ENCODE results near the gene MOB2. TPM values are rescaled to one million over a fixed set of nuclear protein-coding genes. Genes with fewer than 3 reads are reported as not detected.

Gene MOB2
- total RNA-seq, 2 donors from 2014 or later, result 47.5 to 57.2 TPM

DNA sequence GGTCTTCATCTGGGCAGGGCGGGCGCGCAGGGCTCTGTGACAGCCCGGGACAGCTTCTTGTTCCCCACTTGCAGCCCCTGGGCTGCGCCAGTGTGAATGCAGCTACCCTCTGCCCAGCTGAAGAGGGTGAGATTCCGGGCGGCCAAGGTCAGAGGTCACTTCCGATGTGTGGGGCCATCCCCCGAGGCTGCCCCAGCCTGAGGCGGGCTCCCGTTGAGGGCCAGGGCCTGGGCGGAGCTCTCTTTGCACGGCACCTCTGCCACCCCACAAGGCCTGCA lies 23.9 kb downstream of the MOB2 start:
- intact Hi-C loops (cut with DNase I), result no loop called here
- no peak for DNase-seq (ENCODE audit: low spot score)

DNA sequence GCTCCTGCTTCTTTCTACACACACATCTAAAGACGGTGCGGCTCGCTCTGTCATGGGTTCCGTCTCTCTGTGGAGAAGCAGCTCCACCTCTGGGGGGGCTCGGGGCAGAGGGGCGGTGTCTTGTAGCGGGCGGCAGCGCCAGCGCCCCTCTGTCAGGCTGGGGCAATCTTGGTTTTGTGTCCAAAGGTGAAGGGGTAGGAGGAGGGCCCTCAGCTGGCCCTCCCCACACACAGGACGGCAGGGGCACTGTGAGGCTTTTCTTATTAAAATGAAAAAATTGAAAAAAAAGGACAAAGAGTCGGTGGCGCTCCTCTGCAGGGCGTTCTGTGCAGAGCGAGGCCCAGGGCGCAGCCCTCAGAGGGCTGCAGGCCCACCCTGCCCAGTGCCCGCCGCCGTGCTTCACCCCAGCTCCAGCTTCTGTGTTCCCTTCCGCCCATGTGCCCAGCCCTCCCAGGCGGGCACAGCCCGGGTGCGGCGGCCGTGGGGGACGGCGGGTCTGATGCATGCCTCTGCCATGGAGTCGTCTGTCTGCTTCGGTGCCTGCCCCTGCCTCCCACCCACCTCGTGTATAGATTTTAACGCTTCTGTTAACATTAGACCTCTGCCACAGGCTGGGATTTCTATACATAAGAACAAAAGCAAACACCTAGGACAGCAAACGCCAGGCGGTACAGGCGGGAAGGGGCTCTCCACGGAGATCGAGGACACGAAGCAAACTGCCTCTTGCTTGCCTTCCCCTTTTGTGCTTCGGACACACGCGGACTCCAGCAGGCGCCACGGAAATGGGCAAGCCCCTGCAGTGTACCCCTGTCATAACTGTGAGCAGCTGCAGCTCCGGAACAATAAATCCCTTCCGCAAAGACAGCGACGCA lies 24.5 kb downstream of the MOB2 start:
- intact Hi-C loops (cut with DNase I), result no loop called here
- no peak for DNase-seq (ENCODE audit: low spot score)

DNA sequence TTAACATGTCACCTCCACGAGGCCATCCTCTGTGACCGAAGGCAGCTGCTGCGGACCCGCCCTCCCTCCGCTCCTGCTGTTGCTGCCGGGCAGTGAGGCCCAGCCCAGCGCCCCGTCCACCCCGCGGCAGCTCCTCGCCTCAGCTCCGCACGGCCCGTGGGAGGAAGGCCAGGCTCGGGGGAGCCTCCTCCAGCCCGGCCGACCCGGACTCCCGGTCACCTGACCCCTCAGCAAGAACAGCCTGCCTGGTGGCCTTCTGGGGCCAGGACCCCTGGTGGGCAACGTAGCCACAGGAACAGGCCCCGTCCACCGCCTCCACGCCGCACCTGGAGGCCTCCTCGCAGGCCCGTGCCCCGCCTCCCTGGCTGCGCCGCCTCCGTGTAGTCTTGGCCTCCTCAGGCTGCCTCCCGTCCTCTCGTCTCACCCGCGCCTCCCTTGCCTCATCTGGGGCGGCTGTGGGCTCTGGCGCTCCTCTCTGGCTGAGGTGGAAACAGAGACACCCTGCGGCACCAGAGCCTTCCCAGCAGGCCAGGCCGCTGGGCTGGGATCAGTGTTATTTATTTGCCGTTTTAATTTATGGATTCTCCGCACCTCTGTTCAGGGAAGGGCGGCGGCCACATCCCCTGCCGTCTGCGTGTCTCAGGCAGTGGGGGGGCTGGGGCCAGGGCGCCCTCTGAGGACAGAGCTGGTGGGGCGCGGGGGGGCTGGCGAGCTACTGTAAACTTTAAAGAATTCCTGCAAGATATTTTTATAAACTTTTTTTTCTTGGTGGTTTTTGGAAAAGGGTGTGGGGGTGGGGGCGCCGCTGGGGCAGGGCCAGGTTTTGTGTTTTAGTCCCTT lies 25.4 kb downstream of the MOB2 start:
- intact Hi-C loops (cut with DNase I), result no loop called here
- DNase-seq (ENCODE audit: low spot score), result no peak

DNA sequence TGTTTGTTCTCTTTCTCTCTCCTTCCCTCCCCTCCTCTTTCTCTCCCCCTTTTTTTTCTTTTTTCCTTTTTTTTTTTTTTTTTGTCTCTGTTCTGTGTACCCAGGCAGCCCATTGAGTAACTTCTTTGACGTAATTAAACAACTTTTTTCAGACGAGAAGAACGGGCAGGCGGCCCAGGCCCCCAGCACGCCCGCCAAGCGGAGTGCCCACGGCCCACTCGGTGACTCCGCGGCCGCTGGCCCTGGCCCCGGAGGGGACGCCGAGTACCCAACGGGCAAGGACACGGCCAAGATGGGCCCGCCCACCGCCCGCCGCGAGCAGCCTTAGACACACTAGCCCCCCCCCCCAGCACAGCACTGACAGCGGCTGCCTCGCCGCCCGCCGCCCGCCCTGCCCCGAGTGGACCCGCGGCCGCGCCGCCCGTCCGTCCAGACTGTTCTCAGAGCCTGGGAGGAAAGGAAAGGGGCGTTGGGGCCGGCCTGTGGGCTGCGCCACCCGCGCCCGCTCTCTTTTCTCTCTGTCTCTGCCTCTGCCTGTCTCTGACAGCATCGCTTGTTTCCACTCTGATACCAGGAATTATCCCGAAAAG lies 26.1 kb downstream of the MOB2 start:
- no peak for DNase-seq (ENCODE audit: low spot score)
- intact Hi-C loops (cut with DNase I), result no loop called here

DNA sequence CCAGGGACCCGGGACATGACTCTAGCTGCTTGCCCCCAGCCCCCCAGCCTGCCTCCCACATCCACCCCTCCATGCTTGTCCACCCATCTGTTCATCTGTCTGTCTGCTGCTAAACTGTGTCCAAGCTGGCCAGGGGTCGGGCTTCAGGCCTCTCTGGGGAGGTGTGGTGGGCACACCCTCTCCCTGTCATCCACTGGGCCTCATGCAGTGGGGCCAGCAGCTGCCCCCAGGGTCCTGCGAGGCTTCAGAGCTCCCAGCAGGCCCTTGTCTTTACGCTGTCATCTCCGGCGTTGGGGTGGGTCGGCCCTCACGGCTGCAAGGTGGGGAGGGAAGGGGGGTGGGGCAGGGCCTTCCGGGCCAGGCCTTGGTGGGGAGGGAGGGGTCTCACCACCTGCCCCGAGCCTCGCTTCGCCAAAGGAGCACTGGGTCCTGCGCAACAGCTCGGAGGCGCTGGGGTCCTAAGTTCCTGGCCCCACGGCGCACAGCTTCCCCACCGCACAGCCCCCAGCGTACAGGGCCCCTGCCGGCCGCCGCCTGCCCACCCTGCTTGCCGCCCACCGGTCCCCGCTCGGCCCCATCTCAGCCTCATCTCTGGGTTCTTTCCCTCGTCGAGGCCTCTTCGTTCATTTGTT lies 26.7 kb downstream of the MOB2 start:
- DNase-seq (ENCODE audit: low spot score), result no peak
- intact Hi-C loops (cut with DNase I), result no loop called here

DNA sequence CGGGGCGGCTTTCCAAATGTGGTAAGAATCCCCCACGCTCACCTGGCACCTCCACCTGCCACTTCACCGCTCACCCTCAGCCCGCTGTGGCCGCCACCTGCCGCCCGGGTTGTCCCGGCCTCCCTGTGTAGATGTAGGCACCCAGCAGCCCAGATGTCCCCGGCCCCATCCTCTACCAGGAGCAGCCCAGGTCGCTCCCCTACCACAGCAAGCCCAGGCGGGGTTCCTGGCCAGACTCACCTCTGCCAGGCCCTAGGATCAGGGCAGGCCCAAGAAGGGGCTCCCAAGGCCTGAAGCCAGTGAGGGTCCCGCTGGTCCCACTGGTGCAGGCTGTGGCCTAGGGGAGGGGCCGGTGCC lies 27.4 kb downstream of the MOB2 start:
- intact Hi-C loops (cut with DNase I), result no loop called here
- no peak for DNase-seq (ENCODE audit: low spot score)

DNA sequence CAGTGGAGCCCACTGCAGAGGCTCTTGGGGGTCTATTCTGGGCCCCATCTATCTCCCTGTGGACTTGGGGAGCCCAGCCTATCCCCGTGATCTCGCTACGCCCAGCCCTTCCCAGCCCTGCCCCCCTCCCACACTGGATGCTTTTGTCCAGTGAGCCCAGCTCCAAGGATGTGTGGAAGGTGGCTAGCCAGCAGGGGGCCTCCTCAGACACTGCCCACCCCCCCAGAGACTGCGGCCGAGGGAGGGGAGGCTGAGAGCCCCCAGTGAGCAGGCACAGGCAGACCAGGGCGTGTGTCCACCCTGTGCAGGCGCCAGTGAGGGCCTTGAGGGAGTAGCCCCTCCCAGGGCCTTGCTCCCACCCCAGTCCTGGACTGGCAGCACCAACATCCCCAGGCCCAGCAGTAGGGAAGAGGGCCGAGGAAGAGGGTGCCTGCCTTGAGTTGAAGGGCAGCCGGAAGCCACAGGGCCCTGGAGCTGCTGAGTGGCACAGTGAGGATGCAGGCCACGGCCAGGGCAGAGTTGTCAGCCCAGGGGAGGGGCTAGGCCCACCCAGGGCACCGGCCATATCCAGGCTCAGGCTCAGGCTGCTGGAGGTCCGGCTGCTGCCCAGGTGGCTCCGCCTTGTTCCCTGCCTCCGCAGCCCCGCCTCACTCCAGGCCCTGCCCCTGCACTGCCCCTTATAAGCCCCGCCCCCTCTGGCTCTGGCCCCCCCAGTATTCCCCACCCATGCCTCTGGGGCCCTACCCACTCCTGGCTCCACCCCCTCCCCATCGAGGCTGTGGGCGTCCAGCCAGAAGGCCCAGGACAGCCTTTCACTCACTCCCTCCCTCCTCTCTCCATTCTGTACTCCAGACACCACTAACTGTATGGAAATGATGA lies 28.0 kb downstream of the MOB2 start:
- no peak for DNase-seq (ENCODE audit: low spot score)
- intact Hi-C loops (cut with DNase I), result no loop called here

DNA sequence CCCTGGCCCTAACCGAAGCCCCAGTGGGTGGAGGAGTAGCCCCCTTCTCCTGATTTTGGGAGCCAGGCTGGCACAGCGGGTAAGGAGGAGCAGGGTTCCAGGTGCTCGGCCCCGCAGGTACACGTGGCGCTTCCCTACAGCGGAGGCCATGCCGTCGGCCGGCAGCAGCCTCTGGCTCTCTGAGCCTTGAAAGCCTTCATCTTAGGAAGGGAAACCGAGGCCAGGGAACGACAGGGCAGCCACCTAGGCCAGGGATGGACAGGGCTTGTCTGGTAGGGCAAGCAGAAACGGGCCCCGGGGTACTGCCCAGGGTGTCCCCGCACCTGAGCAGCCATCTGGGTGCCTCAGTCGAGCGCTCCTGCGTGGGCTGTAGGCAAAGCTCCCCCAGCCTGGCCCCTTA lies 28.7 kb downstream of the MOB2 start:
- intact Hi-C loops (cut with DNase I), result no loop called here
- DNase-seq (ENCODE audit: low spot score), result no peak

DNA sequence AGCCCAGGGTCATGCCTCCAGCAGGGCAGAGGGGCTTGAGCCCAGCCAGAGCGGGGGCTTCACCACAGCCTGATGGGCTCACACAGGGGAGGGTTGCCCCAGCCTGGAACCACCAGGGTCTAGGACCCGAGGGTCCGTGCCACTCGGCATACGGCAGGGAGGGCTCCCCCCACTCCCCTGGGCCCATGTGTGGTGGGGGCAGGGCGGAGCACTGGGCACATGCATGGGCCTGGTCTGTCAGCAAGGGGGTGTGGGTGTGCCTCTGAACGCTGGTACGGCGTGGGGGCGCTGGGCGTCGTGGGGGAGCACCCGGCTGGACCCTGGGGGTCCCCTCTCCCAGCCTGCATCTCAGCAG lies 29.3 kb downstream of the MOB2 start:
- intact Hi-C loops (cut with DNase I), result no loop called here
- no peak for DNase-seq (ENCODE audit: low spot score)

DNA sequence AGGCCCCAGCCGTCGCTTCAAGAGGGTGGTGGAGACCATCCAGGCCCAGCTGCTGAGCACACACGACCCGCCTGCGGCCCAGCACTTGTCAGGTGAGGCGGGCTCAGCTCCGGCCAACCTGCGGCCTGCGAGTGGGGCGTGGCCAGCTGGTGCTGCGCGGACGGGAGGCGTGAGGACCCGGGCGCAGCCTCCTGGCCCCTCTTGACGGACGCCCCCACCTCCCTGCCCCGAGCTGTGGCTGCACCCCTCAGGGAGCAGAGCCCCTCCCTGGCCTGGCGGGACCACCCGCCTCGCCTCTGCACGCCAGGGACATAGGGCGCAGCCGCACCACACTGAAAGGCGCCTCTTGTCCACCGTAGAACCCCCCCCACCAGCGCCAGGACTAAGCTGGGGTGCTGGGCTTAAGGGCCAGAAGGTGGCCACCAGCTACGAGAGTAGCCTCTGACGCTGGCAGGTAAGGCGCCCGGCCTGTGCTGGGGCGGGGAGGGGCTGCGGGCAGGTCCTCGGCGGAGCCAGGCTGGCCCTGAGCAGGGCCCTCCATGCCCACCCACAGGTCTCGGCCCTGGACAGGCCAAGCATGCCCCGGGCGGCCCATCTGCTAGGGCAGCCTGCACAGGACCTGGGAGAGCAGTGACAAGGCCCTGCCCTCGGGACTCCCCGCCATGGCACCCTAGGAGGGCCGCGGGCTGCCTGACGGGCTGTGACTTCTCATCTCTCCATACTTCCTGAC lies 29.8 kb downstream of the MOB2 start:
- intact Hi-C loops (cut with DNase I), result no loop called here
- no peak for DNase-seq (ENCODE audit: low spot score)

DNA sequence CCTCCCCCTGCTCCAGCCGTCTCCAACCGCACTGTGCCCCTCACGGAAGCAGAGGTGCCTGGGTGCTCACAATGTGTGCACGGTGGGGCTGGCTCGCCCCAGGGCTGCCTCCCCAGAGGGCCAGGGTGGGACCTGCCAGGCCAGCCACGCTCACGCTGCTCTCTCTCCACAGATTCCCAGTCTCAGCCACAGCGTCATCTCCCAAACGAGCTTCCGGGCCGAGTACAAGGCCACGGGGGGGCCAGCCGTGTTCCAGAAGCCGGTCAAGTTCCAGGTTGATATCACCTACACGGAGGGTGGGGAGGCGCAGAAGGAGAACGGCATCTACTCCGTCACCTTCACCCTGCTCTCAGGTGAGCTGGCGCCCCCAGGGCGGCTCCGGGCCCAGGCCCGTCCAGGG lies 30.4 kb downstream of the MOB2 start:
- intact Hi-C loops (cut with DNase I), result no loop called here
- no peak for DNase-seq (ENCODE audit: low spot score)

DNA sequence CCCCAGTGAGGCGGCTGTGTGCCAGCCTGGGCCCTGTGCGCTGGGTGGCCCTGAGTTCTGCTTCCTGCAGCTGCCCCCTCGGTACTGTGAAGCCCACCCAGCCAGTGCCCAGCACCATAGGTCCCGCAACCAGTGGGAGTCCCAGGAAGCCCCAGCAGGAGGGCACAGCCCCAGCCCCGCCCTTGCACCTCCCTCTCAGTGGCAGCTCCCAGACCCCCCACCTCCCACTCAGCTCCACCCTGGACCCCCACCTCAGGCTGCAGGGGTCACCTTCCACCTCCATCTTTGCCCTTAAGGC lies 30.9 kb downstream of the MOB2 start:
- intact Hi-C loops (cut with DNase I), result no loop called here
- DNase-seq (ENCODE audit: low spot score), result no peak

DNA sequence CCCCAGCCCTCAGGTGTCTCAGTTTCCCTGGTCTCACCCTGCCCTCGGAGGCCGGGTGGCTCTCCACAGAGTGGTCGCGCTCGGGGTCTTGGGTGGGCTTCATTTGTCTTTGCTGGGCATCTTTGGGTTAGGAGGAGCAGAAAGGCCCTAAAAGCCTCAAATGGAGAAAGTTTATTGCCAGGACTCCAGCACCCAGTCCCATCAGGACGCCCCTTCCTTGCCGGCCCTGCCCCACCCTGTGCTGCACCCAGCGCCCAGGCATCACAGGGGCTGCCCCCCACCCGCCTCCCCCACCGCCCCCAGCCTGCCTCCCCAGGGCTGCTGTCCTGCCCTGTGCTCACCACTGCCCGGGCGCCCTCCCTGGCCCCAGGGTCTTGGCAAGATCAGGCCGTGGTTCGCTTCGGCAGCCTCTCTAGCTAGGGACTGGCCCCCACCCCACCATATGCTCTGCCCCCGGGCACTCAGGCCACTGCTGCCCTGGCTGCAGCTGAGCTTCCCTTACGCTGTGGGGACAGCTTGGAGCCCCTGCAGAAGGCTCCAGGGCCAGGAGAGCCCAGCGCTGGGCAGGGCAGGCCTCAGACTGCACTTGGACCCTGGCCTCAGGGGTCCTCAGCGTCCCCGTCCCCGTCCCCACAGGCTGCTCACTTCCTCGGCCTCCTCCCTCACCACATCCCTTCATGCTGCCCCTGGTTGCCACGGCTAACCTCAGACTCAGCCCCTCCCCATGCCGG lies 31.4 kb downstream of the MOB2 start:
- intact Hi-C loops (cut with DNase I), result no loop called here
- no peak for DNase-seq (ENCODE audit: low spot score)

DNA sequence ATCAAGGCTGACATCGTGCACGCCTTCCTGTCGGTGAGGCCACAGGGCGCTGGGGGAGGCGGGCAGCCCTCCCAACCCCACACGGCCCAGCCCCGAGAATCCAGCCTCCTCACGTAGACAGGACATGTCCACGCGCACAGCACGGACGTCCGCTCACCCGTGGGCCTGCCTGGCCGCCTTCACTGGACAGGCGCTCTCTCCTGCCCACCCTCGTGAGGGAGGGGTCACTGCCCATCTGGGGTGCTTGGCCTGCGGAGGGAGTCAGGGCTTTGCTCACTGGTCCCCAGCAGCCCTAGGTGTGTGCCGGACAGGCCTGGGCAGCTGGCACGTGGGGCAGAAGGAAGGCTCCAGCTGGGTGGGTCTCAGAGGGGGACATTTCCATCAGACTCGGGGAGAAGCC lies 32.0 kb downstream of the MOB2 start:
- no peak for DNase-seq (ENCODE audit: low spot score)
- intact Hi-C loops (cut with DNase I), result loop anchor here in 1 of 2 donors (5.0 kb wide), 1 partner anchor 63 kb away; no protein-coding TSS in a partner anchor

DNA sequence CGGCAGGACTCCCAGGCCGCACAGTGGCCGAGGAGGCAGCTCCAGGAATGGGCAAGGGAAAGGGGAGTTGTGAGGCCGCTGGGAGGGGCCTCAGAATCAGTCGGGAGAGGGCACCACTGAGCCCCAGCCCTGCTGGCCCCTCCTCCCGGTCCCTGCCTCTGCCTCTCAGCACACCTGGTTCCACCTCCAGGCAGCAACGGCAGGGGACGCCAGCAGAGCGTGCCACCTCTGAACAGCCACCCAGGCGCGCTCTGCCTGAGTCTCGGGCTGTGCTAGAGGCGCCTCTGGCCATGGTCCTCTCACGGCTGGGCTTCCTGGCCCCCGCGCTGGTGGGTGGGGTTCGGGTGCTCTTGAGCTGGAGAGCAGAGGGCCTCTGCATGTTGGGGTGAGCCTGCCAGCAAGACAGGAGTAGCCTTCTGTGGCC lies 33.0 kb downstream of the MOB2 start:
- intact Hi-C loops (cut with DNase I), result loop anchor here in 1 of 2 donors (5.0 kb wide), 1 partner anchor 64 kb away; no protein-coding TSS in a partner anchor
- DNase-seq (ENCODE audit: low spot score), result no peak

DNA sequence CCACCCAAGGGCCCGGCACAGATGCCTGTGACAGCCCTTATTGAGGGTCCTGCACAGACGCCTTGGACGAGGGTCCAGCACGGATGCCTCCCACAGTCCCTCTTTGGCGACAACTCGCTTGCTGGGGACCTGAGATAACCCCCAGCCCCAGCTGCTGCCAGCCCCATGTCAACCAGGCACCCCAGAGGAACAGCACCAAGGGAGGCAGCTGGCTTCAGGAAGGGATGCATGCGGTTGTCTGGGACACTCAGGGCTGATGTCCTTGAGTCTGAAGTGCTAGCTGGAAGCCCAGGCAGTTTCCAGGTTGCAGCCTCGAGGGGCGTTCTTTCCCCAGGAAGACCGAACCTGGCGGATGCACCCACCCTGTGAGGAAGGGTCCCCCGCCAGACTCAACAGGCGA lies 33.8 kb downstream of the MOB2 start:
- intact Hi-C loops (cut with DNase I), result loop anchor here in 1 of 2 donors (5.0 kb wide), 1 partner anchor 65 kb away; no protein-coding TSS in a partner anchor
- no peak for DNase-seq (ENCODE audit: low spot score)

DNA sequence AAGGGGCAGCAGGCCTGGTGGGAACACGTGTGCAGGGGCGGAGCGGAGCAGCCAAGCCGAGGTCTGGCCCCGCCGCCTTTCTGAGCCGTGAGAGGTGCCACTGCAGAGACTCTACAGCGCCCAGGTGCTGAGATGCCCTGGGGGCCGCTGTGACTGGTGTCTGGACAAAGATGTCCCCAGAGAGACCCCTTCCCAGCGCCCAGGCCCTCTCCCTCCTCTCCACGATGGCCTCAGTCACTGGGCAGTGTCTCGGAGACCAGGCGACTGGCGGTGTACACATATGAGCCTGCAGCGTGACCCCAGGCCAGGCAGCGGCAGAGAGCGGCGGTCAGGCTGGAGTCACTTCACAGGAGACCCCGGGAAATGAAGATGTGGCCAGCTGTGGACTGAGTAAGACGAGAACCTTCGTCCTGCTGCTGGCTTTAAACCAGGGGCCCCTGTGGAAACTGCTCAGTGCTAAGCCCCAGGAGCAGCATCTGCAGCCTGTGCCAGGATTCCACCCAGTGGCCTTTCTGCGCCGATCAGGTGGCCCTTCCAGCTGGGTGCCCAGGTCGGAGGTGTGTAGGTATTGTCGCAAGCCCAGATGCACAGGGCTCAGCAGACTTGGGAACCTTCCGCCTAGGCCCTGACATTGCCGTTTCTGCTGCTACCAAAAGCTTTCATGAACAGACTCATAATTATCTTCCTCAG lies 34.7 kb downstream of the MOB2 start:
- no peak for DNase-seq (ENCODE audit: low spot score)
- intact Hi-C loops (cut with DNase I), result loop anchor here in 1 of 2 donors (5.0 kb wide), 1 partner anchor 65 kb away; no protein-coding TSS in a partner anchor

Data from posterior vena cava (tissue), 2 donors.